ENCODE results near the gene EIF2B4. TPM values are rescaled to one million over a fixed set of nuclear protein-coding genes. Genes with fewer than 3 reads are reported as not detected.

Gene EIF2B4
- total and polyA plus RNA-seq, 2 of the 13 experiments (the other 11 are each of a cell fraction or from before 2014, with no cell fraction given): 91.5 to 96.4 TPM

DNA sequence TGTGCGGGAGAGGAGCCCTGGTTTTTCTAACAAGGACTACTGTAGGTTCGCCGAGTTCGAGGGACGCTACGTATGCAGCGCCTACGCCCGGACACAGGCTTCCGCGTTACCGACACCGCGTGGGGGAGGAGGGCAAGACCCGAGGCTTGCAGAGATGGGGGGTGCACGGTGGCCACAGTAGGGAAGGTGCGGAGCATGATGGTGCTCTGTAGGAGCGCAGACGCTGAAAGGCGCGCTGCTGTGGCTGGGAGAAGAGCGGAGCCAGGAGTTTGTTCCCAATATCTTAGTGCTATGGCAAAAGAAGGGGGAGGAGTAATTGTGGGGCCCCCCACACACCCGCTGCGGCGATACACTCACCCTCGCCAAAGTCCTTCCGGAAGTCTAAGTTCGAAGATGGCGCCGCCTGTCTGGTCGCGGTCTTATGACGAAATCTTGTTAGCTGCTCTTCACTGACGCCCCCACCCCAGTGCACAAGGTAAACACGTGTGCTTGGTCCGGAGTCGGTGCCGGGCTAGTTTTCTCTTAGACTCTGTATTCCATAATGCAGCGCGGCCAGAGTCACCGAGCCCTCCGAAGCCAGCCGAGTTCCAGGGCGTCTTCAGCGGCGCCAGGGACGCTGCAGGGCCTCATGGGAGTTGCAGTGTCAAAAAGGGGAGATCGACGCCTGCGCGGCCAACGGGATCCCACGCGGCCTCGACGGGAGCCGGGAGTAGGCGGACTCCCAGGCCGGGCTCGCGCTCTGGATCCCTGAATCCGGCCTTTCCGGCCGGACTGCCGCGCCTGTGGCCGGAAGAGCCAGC, 13.6 kb downstream of the EIF2B4 start, which contains the start of gene GTF3C2 (continued):
- TF ChIP-seq IRX3 (CRISPR knock-in tag; IDR thresholded peaks at IDR 0.05; ENCODE audit: borderline replicate concordance, low read depth): 0 out of 2 replicates have a peak, but pooled peaks have one; percentile 64
- TF ChIP-seq FLYWCH1 (CRISPR knock-in tag; IDR thresholded peaks at IDR 0.05): no peak
- TF ChIP-seq DBP (CRISPR knock-in tag; IDR thresholded peaks at IDR 0.05; ENCODE audit: not compliant biosample characterization): no peak
- TF ChIP-seq HDAC2 (CRISPR knock-in tag; IDR thresholded peaks at IDR 0.05): peak; percentile 40; the same call in 1 of the 2 replicates
- TF ChIP-seq ZNF749 (CRISPR knock-in tag; IDR thresholded peaks at IDR 0.05; ENCODE audit: borderline replicate concordance): peak; percentile 93
- TF ChIP-seq YEATS2 (CRISPR knock-in tag; IDR thresholded peaks at IDR 0.05; ENCODE audit: borderline replicate concordance): peak; percentile 84
- TF ChIP-seq ZNF530 (CRISPR knock-in tag; IDR thresholded peaks at IDR 0.05; ENCODE audit: low read depth): no peak
- peak; percentile 79; the same call in 1 of the 2 replicates for TF ChIP-seq JUN (CRISPR knock-in tag; IDR thresholded peaks at IDR 0.05)
- TF ChIP-seq SP4 (CRISPR knock-in tag; IDR thresholded peaks at IDR 0.05): peak; percentile 88
- TF ChIP-seq, protein P1, sequence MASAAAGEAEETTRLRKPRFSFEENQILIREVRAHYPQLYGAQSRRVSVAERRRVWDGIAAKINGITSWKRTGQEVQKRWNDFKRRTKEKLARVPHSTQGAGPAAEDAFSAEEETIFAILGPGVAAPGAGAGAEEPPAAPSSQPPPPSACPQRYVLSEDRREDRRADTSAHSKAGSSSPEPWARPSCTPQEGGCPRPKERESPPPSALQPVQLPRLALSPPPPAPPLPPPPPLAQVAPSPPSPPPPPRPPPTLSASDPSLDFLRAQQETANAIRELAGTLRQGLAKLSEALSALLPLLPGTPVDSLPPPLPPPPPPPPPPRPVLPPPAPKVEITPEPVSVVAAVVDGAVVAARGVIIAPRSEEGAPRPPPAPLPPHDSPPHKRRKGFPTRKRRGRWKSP (CRISPR knock-in tag; IDR thresholded peaks at IDR 0.05): peak; percentile 94
- no peak for TF ChIP-seq NFE2L2 (IDR thresholded peaks at IDR 0.05; ENCODE audit: low read length)
- peak; percentile 83; the same call in 1 of the 2 replicates for TF ChIP-seq NR0B2 (CRISPR knock-in tag; IDR thresholded peaks at IDR 0.05)
- TF ChIP-seq TFE3 (CRISPR knock-in tag; IDR thresholded peaks at IDR 0.05): peak; percentile 70
- peak; percentile 17 for TF ChIP-seq ZNF792 (CRISPR knock-in tag; IDR thresholded peaks at IDR 0.05)
- TF ChIP-seq MAFK (conservative IDR thresholded peaks at IDR 0.05 in 1 of 2, IDR thresholded peaks at IDR 0.05 in 1 of 2; ENCODE audit: low read length in 2 of 2): no peak
- TF ChIP-seq REPIN1 (CRISPR knock-in tag; IDR thresholded peaks at IDR 0.05; ENCODE audit: borderline replicate concordance, low read depth): peak; percentile 82
- no peak for TF ChIP-seq RAD51 (IDR thresholded peaks at IDR 0.05; ENCODE audit: borderline replicate concordance)
- peak; percentile 94 for TF ChIP-seq ZFX (CRISPR knock-in tag; IDR thresholded peaks at IDR 0.05; ENCODE audit: low read depth)
- peak; percentile 57; the same call in 1 of the 2 replicates for TF ChIP-seq SUZ12 (IDR thresholded peaks at IDR 0.05; ENCODE audit: low read depth, low read length)
- TF ChIP-seq MEIS2 (CRISPR knock-in tag; IDR thresholded peaks at IDR 0.05): peak; percentile 40; the same call in 1 of the 2 replicates
- TF ChIP-seq, protein P2, sequence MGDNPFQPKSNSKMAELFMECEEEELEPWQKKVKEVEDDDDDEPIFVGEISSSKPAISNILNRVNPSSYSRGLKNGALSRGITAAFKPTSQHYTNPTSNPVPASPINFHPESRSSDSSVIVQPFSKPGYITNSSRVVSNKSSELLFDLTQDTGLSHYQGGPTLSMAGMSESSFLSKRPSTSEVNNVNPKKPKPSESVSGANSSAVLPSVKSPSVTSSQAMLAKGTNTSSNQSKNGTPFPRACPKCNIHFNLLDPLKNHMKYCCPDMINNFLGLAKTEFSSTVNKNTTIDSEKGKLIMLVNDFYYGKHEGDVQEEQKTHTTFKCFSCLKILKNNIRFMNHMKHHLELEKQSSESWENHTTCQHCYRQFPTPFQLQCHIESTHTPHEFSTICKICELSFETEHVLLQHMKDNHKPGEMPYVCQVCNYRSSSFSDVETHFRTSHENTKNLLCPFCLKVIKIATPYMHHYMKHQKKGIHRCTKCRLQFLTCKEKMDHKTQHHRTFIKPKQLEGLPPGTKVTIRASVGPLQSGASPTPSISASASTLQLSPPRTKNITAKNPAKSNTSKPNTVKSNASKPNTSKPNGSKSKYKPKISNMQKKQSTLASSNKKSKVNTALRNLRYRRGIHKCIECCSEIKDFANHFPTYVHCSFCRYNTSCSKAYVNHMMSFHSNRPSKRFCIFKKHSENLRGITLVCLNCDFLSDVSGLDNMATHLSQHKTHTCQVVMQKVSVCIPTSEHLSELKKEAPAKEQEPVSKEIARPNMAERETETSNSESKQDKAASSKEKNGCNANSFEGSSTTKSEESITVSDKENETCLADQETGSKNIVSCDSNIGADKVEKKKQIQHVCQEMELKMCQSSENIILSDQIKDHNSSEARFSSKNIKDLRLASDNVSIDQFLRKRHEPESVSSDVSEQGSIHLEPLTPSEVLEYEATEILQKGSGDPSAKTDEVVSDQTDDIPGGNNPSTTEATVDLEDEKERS (CRISPR knock-in tag; IDR thresholded peaks at IDR 0.05): peak; percentile 85; the same call in 1 of the 2 replicates
- TF ChIP-seq ZNF430 (CRISPR knock-in tag; IDR thresholded peaks at IDR 0.05): peak; percentile 97
- TF ChIP-seq ZNF124 (CRISPR knock-in tag; IDR thresholded peaks at IDR 0.05): peak; percentile 79; the same call in 1 of the 2 replicates
